A204.1 (cell line): ENCODE results near the gene ZNHIT3.

Experiments
- FAIRE-seq: peaks from 2 replicates; lab custom pipeline; 2012; peaks lifted over from hg19 to GRCh38; lab: Jason Lieb, UNC

The ZNHIT3 gene

DNA sequence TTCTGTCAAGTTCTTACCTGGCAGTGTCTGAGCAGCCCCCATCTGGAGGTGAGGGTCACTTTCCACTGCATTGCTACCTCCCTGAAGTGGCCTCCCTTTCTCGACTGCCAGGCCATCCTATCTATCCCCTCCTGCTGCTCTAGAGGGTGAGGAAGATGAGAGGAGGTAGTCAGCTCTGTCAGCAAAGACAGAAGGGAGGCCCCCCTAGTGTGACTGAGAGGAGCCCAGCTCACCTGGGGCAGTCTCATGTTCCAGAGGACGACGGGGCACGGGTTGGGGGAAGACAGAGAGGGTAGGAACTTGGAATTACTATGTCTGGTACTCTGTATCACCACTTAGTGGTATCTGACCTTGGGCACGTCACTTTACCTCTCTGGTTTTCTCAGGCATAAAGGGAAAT, 26.2 kb downstream of the ZNHIT3 start:
- FAIRE-seq = no peak

DNA sequence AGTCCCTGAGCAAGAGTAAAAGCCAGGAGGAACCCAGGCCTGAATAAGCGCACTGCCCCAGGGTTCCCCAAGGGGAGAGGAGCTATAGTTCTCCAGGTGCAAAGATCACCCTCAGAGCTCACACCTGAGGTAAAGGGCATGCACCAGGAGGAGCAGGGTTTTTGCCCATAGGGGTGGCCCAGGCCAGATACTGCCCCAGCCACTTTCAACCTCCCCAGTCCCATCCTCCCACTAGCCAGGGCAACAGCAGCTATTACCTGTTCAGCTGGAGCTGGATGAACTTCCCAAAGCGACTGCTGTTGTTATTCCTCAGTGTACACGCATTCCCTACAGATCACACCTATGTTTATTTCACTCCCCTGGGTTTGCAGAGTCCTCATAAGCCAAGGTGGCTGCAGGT, 28.4 kb downstream of the ZNHIT3 start:
- FAIRE-seq = no peak

- FAIRE-seq = no peak
Measured at GRCh38 chr17:36515837-36516236, 29.4 kb downstream of the ZNHIT3 start.

DNA sequence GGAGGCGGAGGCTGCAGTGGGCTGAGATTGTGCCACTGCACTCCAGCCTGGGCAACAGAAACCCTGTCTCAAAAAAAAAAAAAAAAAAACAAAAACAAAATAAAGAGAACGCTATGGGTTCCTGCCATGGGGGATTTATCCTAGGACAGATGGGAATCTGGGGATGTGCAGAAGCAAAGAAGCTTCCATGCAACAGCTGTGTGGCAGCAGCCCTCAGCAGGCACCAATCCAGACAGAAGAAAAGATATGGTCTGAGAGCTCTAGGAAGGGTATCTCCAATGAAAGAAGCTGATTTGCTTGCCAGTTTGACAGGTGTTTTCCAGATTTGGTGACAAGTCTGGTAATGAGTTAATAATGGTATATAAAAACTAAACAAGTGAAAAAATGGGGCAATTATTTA, 36.6 kb downstream of the ZNHIT3 start:
- FAIRE-seq = no peak

- no peak for FAIRE-seq
Measured at GRCh38 chr17:36524428-36524876, 38.0 kb downstream of the ZNHIT3 start.

DNA sequence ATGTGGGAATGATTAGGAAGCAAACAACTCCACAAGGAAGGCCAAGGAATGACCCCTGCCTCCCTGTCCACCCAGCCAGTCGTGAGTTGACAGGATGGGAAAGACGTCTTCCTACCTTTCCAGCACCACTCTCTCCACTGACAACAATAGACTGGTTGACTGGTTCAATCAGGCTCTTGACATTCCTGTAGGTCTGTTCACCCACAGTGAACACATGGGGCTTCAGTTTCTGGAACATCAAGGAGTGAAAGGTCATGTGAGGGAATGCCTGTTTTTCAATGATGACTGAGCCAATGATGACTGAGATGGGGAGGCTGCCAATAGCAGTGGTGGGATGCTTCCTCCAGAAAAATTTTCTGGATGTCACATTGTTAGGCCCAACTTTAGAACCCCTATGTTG, 38.6 kb downstream of the ZNHIT3 start:
- FAIRE-seq = no peak

DNA sequence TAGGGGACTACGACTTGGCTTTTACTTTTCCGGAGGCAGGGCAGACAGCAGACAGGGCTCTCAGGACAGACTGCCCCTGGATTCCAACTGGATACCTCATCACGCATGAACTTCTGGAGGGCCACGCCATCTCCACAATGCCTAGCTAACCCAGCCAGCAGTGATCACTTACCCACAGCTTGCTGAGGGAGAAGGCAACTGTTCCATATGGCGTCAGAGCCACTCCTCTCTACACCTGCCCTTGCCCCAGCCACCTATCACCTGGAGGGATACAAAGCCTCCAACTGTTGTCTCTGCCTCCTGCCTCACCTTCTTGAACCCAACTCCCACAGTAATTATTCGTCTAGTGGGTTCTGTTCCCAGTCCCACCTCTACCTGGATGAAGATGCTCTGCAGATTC, 39.4 kb downstream of the ZNHIT3 start:
- no peak for FAIRE-seq

- FAIRE-seq = no peak
Measured at GRCh38 chr17:36527621-36528250, 41.3 kb downstream of the ZNHIT3 start.

GRCh38 chr17:36529121-36529520, 42.6 kb downstream of the ZNHIT3 start:
- FAIRE-seq = no peak

GRCh38 chr17:36532435-36532975, 46.0 kb downstream of the ZNHIT3 start:
- FAIRE-seq = no peak

DNA sequence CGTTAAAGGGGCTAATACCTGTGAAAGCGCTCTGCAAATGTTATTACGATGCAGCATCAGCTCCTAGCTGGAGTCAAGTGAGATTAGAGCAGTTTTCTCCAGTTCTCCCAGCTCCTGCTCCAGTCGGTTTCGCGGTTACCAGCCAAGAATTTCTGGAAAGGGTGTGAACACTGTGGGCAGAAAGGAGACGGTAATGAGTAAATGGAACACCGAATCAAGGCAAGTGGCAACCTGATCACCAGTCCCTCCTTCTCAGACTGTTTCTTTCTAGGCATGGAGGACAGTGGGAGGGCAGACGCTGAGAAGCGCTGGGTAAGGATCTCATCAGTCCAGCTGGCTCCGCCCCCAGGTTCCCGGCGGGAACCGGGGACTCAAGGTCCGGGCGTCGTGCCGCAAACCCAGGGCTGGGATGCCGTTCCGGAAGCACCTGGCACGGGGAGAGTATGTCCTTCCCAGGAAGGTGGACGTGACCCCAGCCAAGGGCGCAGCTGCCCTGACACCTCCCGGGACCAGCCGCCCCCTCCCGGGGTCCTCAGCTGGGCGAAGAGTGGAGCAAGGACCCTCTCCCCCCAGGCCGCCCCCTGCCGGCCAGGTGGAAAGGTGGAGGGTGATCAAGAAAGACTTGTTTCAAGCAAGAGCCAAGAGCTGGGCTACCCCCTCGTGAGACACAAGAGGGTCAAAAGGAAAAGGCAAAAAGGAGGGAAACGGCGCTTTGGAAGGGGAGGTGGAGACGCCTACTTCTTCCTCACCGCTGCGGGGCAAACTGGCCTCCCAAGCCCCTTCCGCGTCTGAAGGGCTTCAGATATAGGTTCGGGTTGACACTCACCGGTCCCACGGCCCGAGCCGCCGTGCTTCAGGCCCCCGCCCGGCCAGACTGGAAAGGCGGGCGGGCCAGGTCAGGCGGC, 47.7 kb downstream of the ZNHIT3 start:
- FAIRE-seq = no peak

DNA sequence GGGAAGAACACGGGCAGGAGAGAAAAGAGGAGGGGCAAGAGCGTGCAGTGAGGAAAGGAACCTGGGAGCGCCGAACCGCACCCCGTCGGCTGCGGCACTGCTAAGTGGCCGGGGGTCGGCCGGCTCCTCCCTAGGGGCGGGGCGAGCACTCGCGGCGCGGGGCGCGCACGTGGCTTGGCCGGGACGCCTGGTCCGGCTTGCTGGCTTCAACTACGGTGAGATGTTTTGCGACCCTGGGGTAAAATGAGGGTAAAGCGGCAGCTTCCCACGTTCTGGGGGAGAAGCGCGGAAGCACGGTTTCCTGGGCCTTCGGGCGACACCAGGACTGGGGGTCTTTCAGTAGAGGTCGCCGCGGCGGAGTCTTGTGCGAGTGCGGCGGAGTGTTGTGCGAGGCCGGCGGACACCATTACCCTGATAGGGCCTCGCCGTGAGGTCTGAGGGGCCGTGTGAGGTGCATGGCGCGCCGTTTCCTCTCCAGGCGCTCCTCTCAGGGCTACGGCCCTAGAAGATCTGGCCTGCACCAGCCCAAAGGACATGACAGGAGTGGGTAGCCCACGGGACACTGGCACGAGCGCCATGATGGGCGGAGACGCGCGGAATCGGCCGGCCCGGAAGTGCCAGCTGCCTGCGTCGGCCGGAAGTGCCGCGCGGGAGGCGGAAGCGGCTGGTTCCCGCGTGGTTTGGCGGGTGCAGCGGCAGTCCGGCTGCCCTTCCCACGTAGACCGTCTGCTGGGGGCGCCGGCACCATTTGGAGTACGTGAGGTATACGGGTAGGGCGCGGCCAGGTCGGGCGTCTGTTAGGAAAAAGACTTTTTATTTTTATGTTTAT, 48.6 kb downstream of the ZNHIT3 start, which contains the start of the genes MYO19 and PIGW:
Gene MYO19 (minus strand): TSS at position 29 of the 829 bp plus-strand sequence. CDS start 2,330 bp downstream, outside the sequence.
Gene PIGW (plus strand): TSS at position 148 of the 829 bp plus-strand sequence. CDS start 2,115 bp downstream, outside the sequence.
- no peak for FAIRE-seq

DNA sequence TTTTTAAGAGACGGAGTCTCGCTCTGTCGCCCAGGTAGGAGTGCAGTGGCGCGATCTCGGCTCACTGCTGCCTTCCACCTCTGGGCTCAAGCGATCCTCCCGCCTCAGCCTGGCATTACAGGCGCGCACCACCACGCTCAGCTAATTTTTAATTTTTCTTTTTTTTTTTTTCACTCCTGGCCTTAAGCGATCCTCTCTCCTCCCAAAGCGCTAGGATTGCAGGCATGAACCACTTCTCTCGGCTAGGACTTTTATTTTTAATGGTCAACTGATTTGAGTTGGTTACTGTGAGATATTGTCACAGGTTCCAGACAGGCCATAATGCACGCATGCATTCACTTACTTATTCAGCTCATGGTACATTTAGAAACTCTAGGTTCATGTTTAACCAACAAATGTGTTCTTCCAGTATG, 49.2 kb downstream of the ZNHIT3 start:
- FAIRE-seq = no peak

GRCh38 chr17:36540696-36541095, 54.2 kb downstream of the ZNHIT3 start:
- no peak for FAIRE-seq

GRCh38 chr17:36542755-36543154, 56.3 kb downstream of the ZNHIT3 start:
- no peak for FAIRE-seq

GRCh38 chr17:36544044-36544306, 57.5 kb downstream of the ZNHIT3 start:
- no peak for FAIRE-seq

GRCh38 chr17:36544307-36545076, 58.0 kb downstream of the ZNHIT3 start, which contains the start of gene GGNBP2:
Gene GGNBP2, plus strand, starts transcription at chr17:36544919. Its CDS starts 806 bp downstream, at chr17:36545725.
- FAIRE-seq = no peak

- FAIRE-seq = no peak
Measured at GRCh38 chr17:36545077-36545464, 58.6 kb downstream of the ZNHIT3 start.
